H9 (cell line): Measurements from ENCODE around the gene DTNB. TPM values are rescaled to one million over a fixed set of nuclear protein-coding genes. Genes with fewer than 3 reads are reported as not detected.

Source experiments
- DNase-seq: peaks from one replicate; pipeline ENCODE4 v3.0.0-alpha.2; 2017
- H2AFZ ChIP-seq: one replicate; pipeline ENCODE4 v1.6.1; 2013; ENCODE audit warnings: mild to moderate bottlenecking, low read length, control low read depth, moderate library complexity
- H2AK5ac ChIP-seq: 2 replicates; pipeline ENCODE4 v1.6.1; 2013; ENCODE audit warnings: low read length, control low read depth, mixed read lengths; ENCODE audit not compliant: insufficient read length
- H2BK120ac ChIP-seq: one replicate; pipeline ENCODE4 v1.6.1; 2013; ENCODE audit warnings: low read depth, mild to moderate bottlenecking, low read length, control low read depth, inconsistent platforms; ENCODE audit not compliant: poor library complexity, severe bottlenecking
- H2BK12ac ChIP-seq: 2 replicates; pipeline ENCODE4 v1.6.1; 2013; ENCODE audit warnings: low read length, control low read depth, mixed read lengths, low read depth; ENCODE audit not compliant: insufficient read length
- H2BK15ac ChIP-seq: 2 replicates; pipeline ENCODE4 v1.6.1; 2013; ENCODE audit warnings: low read depth, low read length, control low read depth
- H2BK20ac ChIP-seq: one replicate; pipeline ENCODE4 v1.6.1; 2013; ENCODE audit warnings: low read depth, mild to moderate bottlenecking, low read length, control low read depth, inconsistent platforms; ENCODE audit not compliant: poor library complexity, severe bottlenecking
- H2BK5ac ChIP-seq: 2 replicates; pipeline ENCODE4 v1.6.1; 2013; ENCODE audit warnings: low read length, control low read depth, mixed read lengths; ENCODE audit not compliant: insufficient read length
- H3K14ac ChIP-seq: 2 replicates; pipeline ENCODE4 v1.6.1; 2013; ENCODE audit warnings: low read length, control low read depth; ENCODE audit not compliant: insufficient read depth
- H3K18ac ChIP-seq: 2 replicates; pipeline ENCODE4 v1.6.1; 2013; ENCODE audit warnings: low read depth, mild to moderate bottlenecking, mixed read lengths, low read length, control low read depth; ENCODE audit not compliant: insufficient read length
- H3K23ac ChIP-seq: 2 replicates; pipeline ENCODE4 v1.6.1; 2013; ENCODE audit warnings: low read length, control low read depth, mixed read lengths, low read depth; ENCODE audit not compliant: insufficient read length
- H3K23me2 ChIP-seq: 2 replicates; pipeline ENCODE4 v1.6.1; 2013; ENCODE audit warnings: low read depth, mild to moderate bottlenecking, mixed read lengths, low read length, control low read depth; ENCODE audit not compliant: insufficient read length, poor library complexity, severe bottlenecking
- H3K27ac ChIP-seq: 2 replicates; pipeline ENCODE4 v1.5.1; 2013; ENCODE audit warnings: low read length, control low read depth, mixed read lengths, low read depth; ENCODE audit not compliant: insufficient read length
- H3K27me3 ChIP-seq: 2 replicates; pipeline ENCODE4 v1.6.1; 2013; ENCODE audit warnings: low read length, control low read depth, inconsistent platforms; ENCODE audit not compliant: insufficient read depth
- H3K4ac ChIP-seq: 2 replicates; pipeline ENCODE4 v1.6.1; 2013; ENCODE audit warnings: low read depth, mild to moderate bottlenecking, control low read depth, inconsistent platforms, low read length, moderate library complexity
- H3K4me1 ChIP-seq: 2 replicates; pipeline ENCODE4 v1.6.1; 2013; ENCODE audit warnings: low read length, control low read depth, inconsistent platforms; ENCODE audit not compliant: insufficient read depth
- H3K4me2 ChIP-seq: 2 replicates; pipeline ENCODE4 v1.6.1; 2013; ENCODE audit warnings: low read length, control low read depth, mixed read lengths; ENCODE audit not compliant: insufficient read length, insufficient read depth
- H3K56ac ChIP-seq: 2 replicates; pipeline ENCODE4 v1.6.1; 2013; ENCODE audit warnings: low read depth, mild to moderate bottlenecking, mixed read lengths, low read length, control low read depth; ENCODE audit not compliant: insufficient read length
- H3K79me1 ChIP-seq: 2 replicates; pipeline ENCODE4 v1.6.1; 2013; ENCODE audit warnings: low read depth, mild to moderate bottlenecking, moderate library complexity, low read length, control low read depth, inconsistent platforms; ENCODE audit not compliant: insufficient read depth, poor library complexity, severe bottlenecking
- H3K79me2 ChIP-seq: 2 replicates; pipeline ENCODE4 v1.6.1; 2013; ENCODE audit warnings: low read length, control low read depth, inconsistent platforms; ENCODE audit not compliant: insufficient read depth
- H3K9ac ChIP-seq: 2 replicates; pipeline ENCODE4 v1.6.1; 2013; ENCODE audit warnings: low read length, control low read depth, mixed read lengths; ENCODE audit not compliant: insufficient read length; ENCODE audit errors: extremely low read depth
- H3K9me3 ChIP-seq: one replicate; pipeline ENCODE4 v1.6.1; 2013; ENCODE audit warnings: low read depth, low read length, inconsistent platforms; ENCODE audit not compliant: control insufficient read depth
- H3T11ph ChIP-seq: one replicate; pipeline ENCODE4 v1.6.1; 2013; ENCODE audit warnings: mild to moderate bottlenecking, low read length, control low read depth, inconsistent platforms
- H4K20me1 ChIP-seq: one replicate; pipeline ENCODE4 v1.6.1; 2013; ENCODE audit not compliant: control insufficient read depth, insufficient read length, insufficient read depth
- H4K5ac ChIP-seq: 2 replicates; pipeline ENCODE4 v1.6.1; 2013; ENCODE audit warnings: low read depth, mild to moderate bottlenecking, mixed read lengths, low read length, control low read depth; ENCODE audit not compliant: insufficient read length
- H4K8ac ChIP-seq: replicated peaks from 2 replicates; pipeline ENCODE4 v1.6.1; 2013; ENCODE audit warnings: low read length, control low read depth, mixed read lengths, low read depth; ENCODE audit not compliant: insufficient read length
- H4K91ac ChIP-seq: 2 replicates; pipeline ENCODE4 v1.6.1; 2013; ENCODE audit warnings: low read depth, mild to moderate bottlenecking, moderate library complexity, mixed read lengths, low read length, control low read depth; ENCODE audit not compliant: insufficient read length
- H3K27ac Mint-ChIP-seq, 3 experiments: 2 replicates in 2 of 3; 3 replicates in 1 of 3; pipeline ENCODE4 v1.8.0; 2020 to 2021; ENCODE audit warnings: mixed read lengths in 3 of 3, mild to moderate bottlenecking in 1 of 3, moderate library complexity in 1 of 3
- H3K27me3 Mint-ChIP-seq: 2 replicates; pipeline ENCODE4 v1.8.0; 2021; ENCODE audit warnings: low read depth, mild to moderate bottlenecking, moderate library complexity, mixed read lengths
- H3K36me3 Mint-ChIP-seq, 3 experiments: 2 replicates in 2 of 3; 3 replicates in 1 of 3; pipeline ENCODE4 v1.8.0; 2020 to 2021; ENCODE audit warnings: low read depth in 3 of 3, mixed read lengths in 3 of 3; ENCODE audit not compliant: insufficient read depth in 1 of 3
- H3K4me1 Mint-ChIP-seq, 2 experiments: 2 replicates each; pipeline ENCODE4 v1.8.0; 2020; ENCODE audit warnings: mixed read lengths in 2 of 2
- H3K4me3 Mint-ChIP-seq, 2 experiments: 2 replicates in 1 of 2; 3 replicates in 1 of 2; pipeline ENCODE4 v1.8.0; 2020 to 2021; ENCODE audit warnings: mild to moderate bottlenecking in 2 of 2, mixed read lengths in 2 of 2, moderate library complexity in 1 of 2
- H3K9me3 Mint-ChIP-seq, 2 experiments: 2 replicates in 1 of 2; 3 replicates in 1 of 2; pipeline ENCODE4 v1.8.0; 2020; ENCODE audit warnings: mild to moderate bottlenecking in 2 of 2, mixed read lengths in 2 of 2, moderate library complexity in 1 of 2
- CTCF ChIP-seq: fragments of 200-600 bp; sonication (generic); conservative IDR thresholded peaks from 3 replicates; pipeline ENCODE4 v1.8.0; 2021; ENCODE audit warnings: antibody characterized with exemption, mild to moderate bottlenecking
- WGBS: extraction: QIAGEN DNeasy Blood & Tissue Kit; methylation state at CpG from one replicate; pipeline ENCODE4 v1.1.7; 2013; ENCODE audit warnings: missing lambda C conversion rate, low lambda C conversion rate, mixed read lengths; ENCODE audit not compliant: insufficient read length; ENCODE audit errors: extremely low coverage; 5-methylcytosine and 5-hydroxymethylcytosine counted together
- total RNA-seq: library from RNA; stranded (reverse); gene quantifications from 2 replicates; pipeline ENCODE4 v1.2.1, GENCODE V29; 2021

DTNB gene
- total RNA-seq, 1 experiment from 2014 or later: 26.7 TPM

- H3K27ac Mint-ChIP-seq: no peak overlapping the region
These were observed 252.1 kb downstream of the DTNB start for GRCh38 chr2:25421289-25421688.

More at GRCh38 chr2:25421289-25421688, 252.1 kb downstream of the DTNB start:
- H2AFZ ChIP-seq: no peak overlapping the region
- no peak overlapping the region for H3K23ac ChIP-seq
- no peak overlapping the region for H3K14ac ChIP-seq
- H3K9me3 ChIP-seq: no peaks in the 10 kb centered on the region
- no peak overlapping the region for H4K8ac ChIP-seq
- H3K4me1 Mint-ChIP-seq: peaks cover 6 to 11% of the 10 kb centered on the region in 2 experiments; a peak in 3 of 4 replicates
- H3K4me2 ChIP-seq: no peak overlapping the region
- H3K27ac ChIP-seq: no peak overlapping the region
- no peak overlapping the region for H2BK15ac ChIP-seq
- H3K18ac ChIP-seq: no peak overlapping the region
- no peak overlapping the region for H3K56ac ChIP-seq
- H2BK120ac ChIP-seq: no peak overlapping the region
- no peak for TF ChIP-seq CTCF
- H4K20me1 ChIP-seq: no peaks in the 10 kb centered on the region
- no peak overlapping the region for H3K4ac ChIP-seq
- H3K4me1 ChIP-seq: no peaks in the 10 kb centered on the region
- H2BK5ac ChIP-seq: no peak overlapping the region
- no peaks in the 10 kb centered on the region for H3K23me2 ChIP-seq
- DNase-seq: no peak
- no peaks in the 10 kb centered on the region for H3K27me3 ChIP-seq
- H2BK12ac ChIP-seq: no peak overlapping the region
- no peak overlapping the region for H4K91ac ChIP-seq
- H3K79me1 ChIP-seq: no peaks in the 10 kb centered on the region
- H3K9ac ChIP-seq: no peak overlapping the region
- H3K27me3 Mint-ChIP-seq: no peaks in the 10 kb centered on the region
- no peak overlapping the region for H2BK20ac ChIP-seq
- WGBS: no CpG with 5 or more reads among the region's 6 CpGs
- no peak overlapping the region for H2AK5ac ChIP-seq
- no peaks in the 10 kb centered on the region for H3K9me3 Mint-ChIP-seq
- no peak overlapping the region for H3K4me3 Mint-ChIP-seq
- peaks cover 8 to 14% (median 11%) of the 10 kb centered on the region in 3 experiments; a peak in 6 of 7 replicates for H3K36me3 Mint-ChIP-seq
- no peak overlapping the region for H3T11ph ChIP-seq
- H3K79me2 ChIP-seq: no peaks in the 10 kb centered on the region
- no peak overlapping the region for H4K5ac ChIP-seq
